ENCODE results near the gene GDA.

DNA sequence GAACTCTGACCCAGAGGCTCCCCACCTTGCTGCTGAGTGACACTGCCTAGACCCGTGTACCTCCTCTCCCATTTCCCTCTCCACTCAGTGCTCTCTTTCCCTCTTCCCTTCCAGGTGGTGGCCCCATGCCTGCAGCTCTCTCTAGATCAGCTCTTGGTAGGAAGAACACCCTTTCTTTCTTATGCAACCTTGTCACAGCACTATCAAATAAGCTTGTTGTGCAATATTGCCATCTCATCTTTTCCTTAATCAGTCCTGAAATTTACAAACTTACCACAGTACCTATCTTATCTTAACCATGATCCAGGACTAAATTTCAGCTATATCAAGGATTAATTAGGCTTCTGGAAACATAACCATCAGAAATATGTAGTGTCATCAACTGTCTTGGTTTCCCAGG is 127.2 kb downstream of the GDA start:
- TF ChIP-seq, protein P1, sequence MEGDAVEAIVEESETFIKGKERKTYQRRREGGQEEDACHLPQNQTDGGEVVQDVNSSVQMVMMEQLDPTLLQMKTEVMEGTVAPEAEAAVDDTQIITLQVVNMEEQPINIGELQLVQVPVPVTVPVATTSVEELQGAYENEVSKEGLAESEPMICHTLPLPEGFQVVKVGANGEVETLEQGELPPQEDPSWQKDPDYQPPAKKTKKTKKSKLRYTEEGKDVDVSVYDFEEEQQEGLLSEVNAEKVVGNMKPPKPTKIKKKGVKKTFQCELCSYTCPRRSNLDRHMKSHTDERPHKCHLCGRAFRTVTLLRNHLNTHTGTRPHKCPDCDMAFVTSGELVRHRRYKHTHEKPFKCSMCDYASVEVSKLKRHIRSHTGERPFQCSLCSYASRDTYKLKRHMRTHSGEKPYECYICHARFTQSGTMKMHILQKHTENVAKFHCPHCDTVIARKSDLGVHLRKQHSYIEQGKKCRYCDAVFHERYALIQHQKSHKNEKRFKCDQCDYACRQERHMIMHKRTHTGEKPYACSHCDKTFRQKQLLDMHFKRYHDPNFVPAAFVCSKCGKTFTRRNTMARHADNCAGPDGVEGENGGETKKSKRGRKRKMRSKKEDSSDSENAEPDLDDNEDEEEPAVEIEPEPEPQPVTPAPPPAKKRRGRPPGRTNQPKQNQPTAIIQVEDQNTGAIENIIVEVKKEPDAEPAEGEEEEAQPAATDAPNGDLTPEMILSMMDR (IDR thresholded peaks at IDR 0.05): no peak
- TF ChIP-seq POLR2A (IDR thresholded peaks at IDR 0.05) (no peak), POLR2AphosphoS5 (IDR thresholded peaks at IDR 0.05) (no peak), EP300 (IDR thresholded peaks at IDR 0.05) (no peak)
